Measurements from ENCODE around the gene NCEH1.
"Not testable (repeated sequence)": the region's sequence is repeated elsewhere in the genome, so short reads cannot be mapped to it uniquely, and the experiment has no call there.

- TF ChIP-seq CTCF (conservative IDR thresholded peaks at IDR 0.05); EZH2 (IDR thresholded peaks at IDR 0.05; ENCODE audit: low read depth): not testable (repeated sequence)
Observed at GRCh38 chr3:172660421-172660820, 50.4 kb downstream of the NCEH1 start.
